Stimulated activated CD4-positive, alpha-beta T cell treated with anti-CD3 and anti-CD28 coated beads, Interleukin-15, amount 100 ng/mL, for 24 hours (primary cell): ENCODE data around the gene HEMGN.
"Not testable (repeated sequence)": the region's sequence is repeated elsewhere in the genome, so short reads cannot be mapped to it uniquely, and the experiment has no call there.

ENCODE experiments used
- DNase-seq: peaks from one replicate; pipeline ENCODE4 v3.0.0-alpha.2; 2020

HEMGN gene, protein sequence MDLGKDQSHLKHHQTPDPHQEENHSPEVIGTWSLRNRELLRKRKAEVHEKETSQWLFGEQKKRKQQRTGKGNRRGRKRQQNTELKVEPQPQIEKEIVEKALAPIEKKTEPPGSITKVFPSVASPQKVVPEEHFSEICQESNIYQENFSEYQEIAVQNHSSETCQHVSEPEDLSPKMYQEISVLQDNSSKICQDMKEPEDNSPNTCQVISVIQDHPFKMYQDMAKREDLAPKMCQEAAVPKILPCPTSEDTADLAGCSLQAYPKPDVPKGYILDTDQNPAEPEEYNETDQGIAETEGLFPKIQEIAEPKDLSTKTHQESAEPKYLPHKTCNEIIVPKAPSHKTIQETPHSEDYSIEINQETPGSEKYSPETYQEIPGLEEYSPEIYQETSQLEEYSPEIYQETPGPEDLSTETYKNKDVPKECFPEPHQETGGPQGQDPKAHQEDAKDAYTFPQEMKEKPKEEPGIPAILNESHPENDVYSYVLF

GRCh38 chr9:97938081-97938644, at the start of gene HEMGN:
Gene HEMGN, minus strand, starts transcription at chr9:97938172. Its CDS starts 36 bp downstream, at chr9:97938136.
- DNase-seq = peak; percentile 35

GRCh38 chr9:97987487-97987886, 49.5 kb upstream of the HEMGN start:
- DNase-seq = no peak

DNA sequence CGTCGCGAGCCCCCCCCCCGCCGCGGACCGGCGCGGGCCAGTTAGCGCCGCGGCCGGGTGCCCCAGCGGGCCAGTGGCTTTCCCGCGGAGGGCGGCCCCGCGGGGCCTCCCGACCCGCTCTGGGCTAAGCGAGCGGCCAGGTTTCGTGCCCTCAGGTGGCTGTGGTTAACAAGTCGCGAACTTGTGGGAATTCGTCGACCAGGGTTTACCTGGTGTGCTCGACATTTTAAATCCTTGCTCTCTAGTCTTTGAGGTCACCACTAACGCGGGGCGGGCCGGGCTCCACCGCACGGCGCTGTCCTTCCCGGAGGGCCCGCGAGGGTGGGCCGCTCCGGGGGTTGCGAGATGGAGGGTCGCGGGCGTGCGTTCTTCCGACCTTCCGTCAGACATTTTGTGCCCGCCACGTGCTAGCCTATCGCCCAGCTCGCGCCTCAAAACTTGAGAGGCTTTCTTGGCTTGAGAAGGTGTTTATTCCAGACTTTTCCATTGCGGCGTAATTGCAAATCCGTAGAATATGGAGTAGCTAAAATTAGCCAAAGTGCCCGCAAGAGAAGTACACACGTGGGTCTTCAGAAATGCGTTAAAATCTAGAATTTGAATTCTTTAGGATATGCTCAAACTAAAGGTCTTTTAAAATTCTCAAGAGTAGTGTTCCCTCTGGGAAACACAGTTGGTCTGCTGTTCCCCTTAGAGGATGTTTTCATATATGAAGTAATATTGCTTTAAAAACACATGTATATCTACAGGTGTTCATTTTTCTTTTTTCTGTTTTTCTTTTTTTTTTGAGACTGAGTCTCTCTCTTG, 47.3 kb upstream of the HEMGN start:
- DNase-seq = peak; percentile 69

DNA sequence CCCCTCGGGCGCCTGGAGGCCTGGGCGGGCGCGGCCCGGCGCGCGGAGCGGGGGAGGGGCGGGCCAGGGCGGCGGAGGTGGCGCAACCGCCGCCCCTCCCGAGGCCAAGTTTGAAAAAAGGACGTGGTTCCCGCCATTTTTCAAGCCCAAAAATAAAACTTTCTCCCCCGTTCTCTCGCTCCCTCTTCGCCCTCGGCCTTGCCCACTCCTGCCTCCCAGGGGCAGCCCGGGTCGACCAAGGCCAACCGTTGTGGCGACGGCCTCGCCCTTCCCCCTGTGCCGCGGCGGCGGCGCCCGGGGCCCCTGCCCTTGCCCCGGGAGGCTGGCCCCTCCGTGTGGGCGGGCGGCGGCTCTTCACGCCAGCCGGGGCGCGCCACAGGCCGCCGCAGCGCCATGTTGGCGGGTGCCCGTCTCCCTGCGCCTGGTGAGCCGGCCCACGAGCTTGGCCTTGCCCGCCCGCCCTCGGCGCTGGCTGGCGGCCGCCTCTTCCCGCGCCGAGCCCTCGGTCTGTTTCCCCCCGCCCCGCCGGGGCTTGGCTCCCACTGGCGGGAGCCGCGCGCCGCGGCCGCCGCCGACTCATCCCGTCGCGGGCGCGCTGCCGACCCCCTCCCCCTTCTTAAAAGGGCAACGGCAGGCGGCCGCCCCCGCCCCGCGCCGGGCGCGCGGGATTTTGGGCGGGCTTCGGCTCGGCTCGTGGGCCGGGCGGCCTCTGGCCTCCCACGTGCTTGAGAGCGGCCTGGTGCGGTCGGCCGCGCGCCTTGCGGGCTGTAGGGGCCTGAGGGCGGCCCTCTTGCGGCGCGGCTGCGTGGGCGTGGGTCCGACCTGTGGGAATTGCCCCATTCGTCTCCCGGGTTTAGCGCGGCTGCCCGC, 46.5 kb upstream of the HEMGN start:
- peak; percentile 87 for DNase-seq

GRCh38 chr9:97983589-97984187, 45.7 kb upstream of the HEMGN start:
- peak; percentile 54 for DNase-seq

DNA sequence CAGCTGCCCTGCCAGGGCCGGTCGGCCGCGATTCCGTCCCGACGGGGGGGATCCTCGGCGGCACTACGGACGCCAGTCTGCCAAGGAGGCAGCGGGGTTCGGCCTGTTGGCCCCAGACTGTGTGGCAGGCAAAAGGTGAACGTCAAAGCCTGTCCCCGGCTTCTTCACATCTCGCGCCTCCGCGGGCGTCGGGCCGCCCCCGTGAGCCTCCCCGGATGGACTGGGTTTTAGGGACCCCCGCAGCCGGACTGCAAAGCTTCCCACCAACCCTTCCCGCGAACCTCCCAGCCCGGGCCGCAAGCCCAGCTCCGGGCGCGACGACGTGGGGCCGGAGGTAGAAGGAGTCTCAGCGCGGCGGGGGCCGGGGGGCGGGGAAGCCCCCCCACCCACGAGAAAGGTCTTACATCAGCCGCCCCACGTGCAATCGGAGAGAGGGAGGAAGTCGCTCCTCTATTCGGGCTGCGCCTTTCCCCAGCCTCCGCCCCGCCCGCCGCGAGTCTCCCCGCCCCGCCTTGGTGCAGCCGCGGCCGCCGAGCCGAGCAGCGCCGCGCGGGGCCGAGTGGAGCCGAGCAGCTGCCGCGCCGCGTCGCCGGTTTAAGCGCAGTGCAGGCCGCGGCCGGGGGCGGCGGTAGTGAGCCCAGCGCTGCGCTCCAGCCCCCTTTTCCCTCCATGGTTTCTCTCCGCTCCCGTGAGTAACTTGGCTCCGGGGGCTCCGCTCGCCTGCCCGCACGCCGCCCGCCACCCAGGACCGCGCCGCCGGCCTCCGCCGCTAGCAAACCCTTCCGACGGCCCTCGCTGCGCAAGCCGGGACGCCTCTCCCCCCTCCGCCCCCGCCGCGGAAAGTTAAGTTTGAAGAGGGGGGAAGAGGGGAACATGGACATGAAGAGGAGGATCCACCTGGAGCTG, 45.0 kb upstream of the HEMGN start, which contains the start of gene ANP32B:
Gene ANP32B, plus strand, starts transcription at position 659 of the 906 bp plus-strand sequence. Its CDS starts 215 bp downstream, at position 874.
- peak; percentile 97 for DNase-seq

- no peak for DNase-seq
Observed at GRCh38 chr9:97981846-97982682, 44.1 kb upstream of the HEMGN start.

GRCh38 chr9:97980918-97981845, 43.2 kb upstream of the HEMGN start:
- no peak for DNase-seq

DNA sequence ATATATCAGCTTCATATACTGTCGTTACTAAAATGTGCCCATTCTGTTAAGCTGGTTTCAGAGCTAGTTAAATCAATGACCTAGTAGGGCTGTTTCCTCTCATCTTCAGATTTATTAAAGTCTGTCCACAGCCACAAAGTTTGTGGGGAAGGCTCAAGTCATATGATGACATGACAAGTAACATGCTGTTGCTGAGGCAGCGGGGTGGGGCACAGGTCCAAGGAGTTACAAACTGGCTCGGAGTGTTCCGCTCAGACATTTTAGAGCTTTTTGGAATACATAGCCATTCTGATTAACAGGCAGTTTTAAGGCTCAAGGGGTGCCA, 42.5 kb upstream of the HEMGN start:
- DNase-seq = no peak

DNA sequence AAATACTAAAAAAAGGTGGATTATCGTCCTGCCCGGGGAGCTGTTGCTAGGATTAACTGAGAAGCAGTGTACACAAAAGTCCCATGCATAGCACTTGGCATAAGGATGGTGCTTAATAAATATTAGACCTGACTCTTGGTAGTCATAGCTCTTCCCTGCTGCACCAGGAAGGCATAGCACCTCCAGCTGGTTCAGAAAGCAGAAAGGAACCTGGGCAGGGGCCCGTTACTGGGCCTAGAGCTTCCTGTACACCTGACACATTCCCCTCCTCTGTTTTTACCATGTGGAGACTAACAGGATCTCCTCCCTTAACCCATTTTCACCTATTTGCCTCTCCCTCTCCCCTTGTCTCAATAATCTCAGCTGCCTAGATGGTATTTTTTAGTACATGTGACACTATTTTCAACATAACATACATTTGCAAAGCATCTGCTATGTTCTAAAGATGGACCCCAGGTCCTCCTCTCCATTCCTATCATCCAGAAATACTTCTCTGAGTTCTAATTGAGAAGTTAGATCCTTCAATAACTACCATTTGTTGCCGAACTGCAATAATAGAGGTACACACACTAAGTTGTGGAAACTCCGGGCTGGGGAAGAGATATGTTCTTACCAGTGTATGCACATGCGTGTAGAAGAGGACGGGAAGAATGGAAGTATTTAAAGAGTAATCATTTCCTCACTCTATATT, 42.0 kb upstream of the HEMGN start:
- no peak for DNase-seq

- DNase-seq = no peak
Observed at GRCh38 chr9:97978371-97979130, 40.6 kb upstream of the HEMGN start.

DNA sequence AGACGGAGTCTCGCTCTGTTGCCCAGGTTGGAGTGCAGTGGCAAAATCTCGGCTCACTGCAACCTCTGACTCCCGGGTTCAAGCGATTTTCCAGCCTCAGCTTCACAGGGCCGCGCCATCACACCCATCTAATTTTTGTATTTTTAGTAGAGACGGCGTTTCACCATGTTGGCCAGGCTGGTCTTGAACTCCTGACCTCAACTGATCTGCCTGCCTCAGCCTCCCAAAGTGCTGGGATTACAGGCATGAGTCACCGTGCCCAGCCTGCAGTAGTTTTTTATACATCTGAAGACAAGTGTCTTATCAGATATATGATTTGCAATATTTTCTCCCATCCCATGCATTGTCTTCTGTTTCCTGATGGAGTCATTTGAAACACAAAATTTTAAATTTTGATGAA, 38.7 kb upstream of the HEMGN start:
- not testable (repeated sequence) for DNase-seq

DNA sequence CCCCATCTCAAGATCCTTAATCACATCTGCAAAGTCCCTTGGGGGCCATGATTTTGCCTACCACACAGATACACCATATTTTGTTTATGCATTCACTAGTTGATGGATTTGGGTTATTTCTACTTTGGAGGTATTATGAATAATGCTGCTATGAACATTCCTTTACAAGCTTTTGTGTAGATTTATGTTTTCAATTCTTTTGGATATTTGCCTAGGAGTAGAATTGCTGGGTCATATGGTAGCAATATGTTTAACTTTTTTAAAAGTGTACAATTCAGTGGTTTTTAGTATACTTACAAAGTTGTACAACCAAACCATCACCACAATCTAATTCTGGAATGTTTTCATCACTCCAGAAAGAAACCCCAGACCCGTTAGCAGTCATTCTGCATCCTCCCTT, 37.4 kb upstream of the HEMGN start:
- no peak for DNase-seq

- DNase-seq = no peak
Observed at GRCh38 chr9:97972753-97973152, 34.8 kb upstream of the HEMGN start.

GRCh38 chr9:97970165-97970564, 32.2 kb upstream of the HEMGN start:
- no peak for DNase-seq

GRCh38 chr9:97969014-97969413, 31.0 kb upstream of the HEMGN start:
- no peak for DNase-seq

DNA sequence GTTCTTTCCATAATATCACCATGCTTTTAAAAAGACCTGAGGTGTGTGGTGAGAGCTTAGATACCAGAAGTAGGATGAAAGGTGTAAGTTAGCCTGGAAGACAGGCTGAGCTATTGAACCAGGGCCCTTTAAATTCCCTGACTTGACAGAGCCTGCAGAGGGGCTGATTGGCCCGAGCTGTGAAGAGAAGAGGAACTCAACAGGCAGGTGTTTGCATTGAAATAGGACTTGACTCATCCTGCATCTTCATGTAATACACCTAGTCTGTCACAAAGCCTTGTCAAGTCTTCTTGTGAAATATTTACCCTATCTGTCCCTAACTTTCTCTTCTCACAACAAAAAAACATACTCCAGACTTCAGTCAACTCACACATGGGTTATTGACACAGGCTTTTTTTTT, 28.5 kb upstream of the HEMGN start:
- no peak for DNase-seq

GRCh38 chr9:97964901-97965300, 26.9 kb upstream of the HEMGN start:
- DNase-seq = no peak
